Trophoblast cell (in vitro differentiated cells and primary cell): Measurements from ENCODE around the gene ECEL1. TPM values are rescaled to one million over a fixed set of nuclear protein-coding genes. Genes with fewer than 3 reads are reported as not detected.

ENCODE experiments used
- DNase-seq, 2 donors: peaks; one replicate each; pipeline ENCODE4 v3.0.0-alpha.2; 2016
- H2AFZ ChIP-seq: 2 replicates; pipeline ENCODE4 v1.6.1; 2013; ENCODE audit warnings: low read length, moderate library complexity, mild to moderate bottlenecking; ENCODE audit not compliant: insufficient read depth, poor library complexity
- H2AK5ac ChIP-seq: 2 replicates; pipeline ENCODE4 v1.6.1; 2013; ENCODE audit warnings: mild to moderate bottlenecking, low read length
- H2BK120ac ChIP-seq: 2 replicates; pipeline ENCODE4 v1.6.1; 2013; ENCODE audit warnings: low read length, mild to moderate bottlenecking, moderate library complexity; ENCODE audit not compliant: insufficient read depth, poor library complexity
- H2BK12ac ChIP-seq: 2 replicates; pipeline ENCODE4 v1.6.1; 2013; ENCODE audit warnings: mild to moderate bottlenecking, low read length, moderate library complexity
- H2BK5ac ChIP-seq: 2 replicates; pipeline ENCODE4 v1.6.1; 2013; ENCODE audit warnings: low read length, low read depth, moderate library complexity, mild to moderate bottlenecking; ENCODE audit not compliant: poor library complexity
- H3K14ac ChIP-seq: 2 replicates; pipeline ENCODE4 v1.6.1; 2013; ENCODE audit warnings: mild to moderate bottlenecking, low read length
- H3K18ac ChIP-seq: 2 replicates; pipeline ENCODE4 v1.6.1; 2013; ENCODE audit warnings: mild to moderate bottlenecking, low read length
- H3K23ac ChIP-seq: 2 replicates; pipeline ENCODE4 v1.6.1; 2013; ENCODE audit warnings: low read length
- H3K27ac ChIP-seq: 2 replicates; pipeline ENCODE4 v1.5.1; 2013; ENCODE audit warnings: low read depth, mild to moderate bottlenecking, inconsistent platforms, low read length, moderate library complexity
- H3K27me3 ChIP-seq: 2 replicates; pipeline ENCODE4 v1.6.1; 2013; ENCODE audit warnings: inconsistent platforms, mild to moderate bottlenecking, low read length, moderate library complexity; ENCODE audit not compliant: insufficient read depth
- H3K36me3 ChIP-seq, 2 experiments: 1 replicate in 1 of 2; 2 replicates in 1 of 2; pipeline ENCODE4 v1.6.1; 2013; ENCODE audit warnings: low read length in 2 of 2, mild to moderate bottlenecking in 2 of 2, moderate library complexity in 1 of 2; ENCODE audit not compliant: insufficient read depth in 2 of 2, control insufficient read depth in 1 of 2
- H3K4ac ChIP-seq: 2 replicates; pipeline ENCODE4 v1.6.1; 2013; ENCODE audit warnings: low read depth, mild to moderate bottlenecking, low read length, moderate library complexity
- H3K4me1 ChIP-seq, 2 experiments: 1 replicate in 1 of 2; 2 replicates in 1 of 2; pipeline ENCODE4 v1.6.1; 2013; ENCODE audit warnings: low read length in 2 of 2, mild to moderate bottlenecking in 2 of 2, moderate library complexity in 1 of 2; ENCODE audit not compliant: insufficient read depth in 2 of 2, control insufficient read depth in 1 of 2
- H3K4me2 ChIP-seq: 2 replicates; pipeline ENCODE4 v1.6.1; 2013; ENCODE audit warnings: inconsistent platforms, mild to moderate bottlenecking, low read length, moderate library complexity
- H3K4me3 ChIP-seq: 2 replicates; pipeline ENCODE4 v1.5.1; 2013; ENCODE audit warnings: mild to moderate bottlenecking, low read depth, low read length, inconsistent platforms
- H3K79me1 ChIP-seq: one replicate; pipeline ENCODE4 v1.6.1; 2013; ENCODE audit warnings: low read length
- H3K79me2 ChIP-seq: 2 replicates; pipeline ENCODE4 v1.6.1; 2013; ENCODE audit warnings: low read length, mild to moderate bottlenecking; ENCODE audit not compliant: control insufficient read depth, insufficient read depth, poor library complexity
- H3K9ac ChIP-seq: 2 replicates; pipeline ENCODE4 v1.6.1; 2013; ENCODE audit warnings: mild to moderate bottlenecking, low read length
- H3K9me3 ChIP-seq: 2 replicates; pipeline ENCODE4 v1.6.1; 2013; ENCODE audit warnings: low read depth, mild to moderate bottlenecking, control low read depth, inconsistent platforms, low read length; ENCODE audit not compliant: insufficient read depth
- H4K12ac ChIP-seq: 2 replicates; pipeline ENCODE4 v1.6.1; 2013; ENCODE audit warnings: low read depth, mild to moderate bottlenecking, low read length, moderate library complexity
- H4K8ac ChIP-seq: 2 replicates; pipeline ENCODE4 v1.6.1; 2013; ENCODE audit warnings: low read depth, mild to moderate bottlenecking, low read length, moderate library complexity
- H4K91ac ChIP-seq: one replicate; pipeline ENCODE4 v1.6.1; 2013; ENCODE audit warnings: low read depth, mild to moderate bottlenecking, low read length, moderate library complexity
- WGBS: extraction: QIAGEN DNeasy Blood & Tissue Kit; methylation state at CpG from one replicate; pipeline ENCODE4 v1.1.7; 2013; ENCODE audit warnings: missing lambda C conversion rate; ENCODE audit not compliant: insufficient read length, insufficient coverage; ENCODE audit errors: extremely low coverage; 5-methylcytosine and 5-hydroxymethylcytosine counted together
- polyA plus RNA-seq: library from polyadenylated mRNA; stranded (reverse); fragments of 200-250 nt; gene quantifications from 2 replicates; pipeline ENCODE4 v1.2.3, GENCODE V29; 2013

Gene ECEL1
- polyA plus RNA-seq = 0.04 and 0.07 TPM in 2 replicates

- no peak within 1 kb of the TSS for H2BK12ac ChIP-seq
- H3K79me1 ChIP-seq = no peaks in the 10 kb centered on the region
- no peak within 1 kb of the TSS for H3K23ac ChIP-seq
- H3K9me3 ChIP-seq = peaks cover 22% of the 10 kb centered on the region
- H3K27ac ChIP-seq = no peak within 1 kb of the TSS
- H3K36me3 ChIP-seq = no peaks in the 10 kb centered on the region
- H3K4ac ChIP-seq = no peak within 1 kb of the TSS
- H3K4me2 ChIP-seq = peak within 1 kb of the TSS; percentile 56
- no peak within 1 kb of the TSS for H2AFZ ChIP-seq
- no CpG with 5 or more reads among the region's 102 CpGs for WGBS
- H3K14ac ChIP-seq = no peak within 1 kb of the TSS
- no peak within 1 kb of the TSS for H2BK120ac ChIP-seq
- no peak within 1 kb of the TSS for H3K4me3 ChIP-seq
- no peak within 1 kb of the TSS for H2AK5ac ChIP-seq
- no peak within 1 kb of the TSS for H3K9ac ChIP-seq
- peaks cover 0 to 5% of the 10 kb centered on the region in 2 experiments for H3K4me1 ChIP-seq
- H4K12ac ChIP-seq = no peak within 1 kb of the TSS
- H4K8ac ChIP-seq = no peak within 1 kb of the TSS
- no peak within 1 kb of the TSS for H2BK5ac ChIP-seq
- H3K79me2 ChIP-seq = no peaks in the 10 kb centered on the region
- peak in 1 of 2 donors; percentile 4 for DNase-seq
- H4K91ac ChIP-seq = no peak within 1 kb of the TSS
- no peak within 1 kb of the TSS for H3K18ac ChIP-seq
- peaks cover 57% of the 10 kb centered on the region for H3K27me3 ChIP-seq
Measured at GRCh38 chr2:232487385-232488096, at the start of gene ECEL1. Gene ECEL1 (minus strand): TSS chr2:232487834. CDS start chr2:232486653, 1,181 bp downstream.

- no peak overlapping the region for H2BK5ac ChIP-seq
- H3K14ac ChIP-seq = no peak overlapping the region
- no peak overlapping the region for H3K23ac ChIP-seq
- H3K79me2 ChIP-seq = no peaks in the 10 kb centered on the region
- no peak overlapping the region for H2AK5ac ChIP-seq
- no peak overlapping the region for H3K4ac ChIP-seq
- H3K4me3 ChIP-seq = no peak overlapping the region
- no peak for DNase-seq
- H3K27ac ChIP-seq = no peak overlapping the region
- H4K91ac ChIP-seq = no peak overlapping the region
- no peak overlapping the region for H4K8ac ChIP-seq
- H3K9ac ChIP-seq = no peak overlapping the region
- H3K27me3 ChIP-seq = no peaks in the 10 kb centered on the region
- H2BK120ac ChIP-seq = no peak overlapping the region
- no peaks in the 10 kb centered on the region for H3K36me3 ChIP-seq
- H3K9me3 ChIP-seq = peaks cover 3% of the 10 kb centered on the region
- H3K79me1 ChIP-seq = no peaks in the 10 kb centered on the region
- H2AFZ ChIP-seq = no peak overlapping the region
- no peak overlapping the region for H4K12ac ChIP-seq
- WGBS = no CpG with 5 or more reads among the region's 5 CpGs
- no peak overlapping the region for H3K4me2 ChIP-seq
- H2BK12ac ChIP-seq = no peak overlapping the region
- no peak overlapping the region for H3K18ac ChIP-seq
- H3K4me1 ChIP-seq = peaks cover 9 to 10% of the 10 kb centered on the region in 2 experiments
Measured at GRCh38 chr2:232537079-232537478, 49.4 kb upstream of the ECEL1 start.

GRCh38 chr2:232535761-232536530 lies 48.3 kb upstream of the ECEL1 start:
- Histone ChIP-seq H3K4ac (no peak overlapping the region), H4K12ac (no peak overlapping the region), H3K4me1 (peaks cover 9 to 10% of the 10 kb centered on the region in 2 experiments), H2BK12ac (no peak overlapping the region), H3K18ac (no peak overlapping the region), H3K9ac (no peak overlapping the region), H3K14ac (no peak overlapping the region), H3K4me2 (no peak overlapping the region), H3K27me3 (no peaks in the 10 kb centered on the region), H2BK120ac (no peak overlapping the region), H3K27ac (no peak overlapping the region), H4K8ac (no peak overlapping the region), H3K4me3 (no peak overlapping the region), H2AK5ac (no peak overlapping the region), H2AFZ (no peak overlapping the region), H3K36me3 (no peaks in the 10 kb centered on the region), H3K23ac (no peak overlapping the region), H4K91ac (no peak overlapping the region), H3K79me2 (no peaks in the 10 kb centered on the region), H3K79me1 (no peaks in the 10 kb centered on the region), H3K9me3 (peaks cover 4% of the 10 kb centered on the region), H2BK5ac (no peak overlapping the region)
- DNase-seq = no peak
- no CpG with 5 or more reads among the region's 5 CpGs for WGBS

GRCh38 chr2:232534940-232535651 lies 47.5 kb upstream of the ECEL1 start:
- Histone ChIP-seq H3K4me1 (peaks cover 9 to 10% of the 10 kb centered on the region in 2 experiments), H3K79me1 (no peaks in the 10 kb centered on the region), H2AFZ (no peak overlapping the region), H3K4me3 (no peak overlapping the region), H3K23ac (no peak overlapping the region), H3K27ac (no peak overlapping the region), H3K36me3 (no peaks in the 10 kb centered on the region), H3K9me3 (peaks cover 4% of the 10 kb centered on the region), H3K9ac (no peak overlapping the region), H2BK120ac (no peak overlapping the region), H3K18ac (no peak overlapping the region), H2BK5ac (no peak overlapping the region), H4K91ac (no peak overlapping the region), H3K14ac (no peak overlapping the region), H3K27me3 (no peaks in the 10 kb centered on the region), H4K8ac (no peak overlapping the region), H4K12ac (no peak overlapping the region), H3K79me2 (no peaks in the 10 kb centered on the region), H2BK12ac (no peak overlapping the region), H2AK5ac (no peak overlapping the region), H3K4ac (no peak overlapping the region), H3K4me2 (no peak overlapping the region)
- no CpG with 5 or more reads among the region's 14 CpGs for WGBS
- no peak for DNase-seq
